ENCODE data around the gene DNAH14. TPM values are rescaled to one million over a fixed set of nuclear protein-coding genes. Genes with fewer than 3 reads are reported as not detected.
A peak's percentile ranks its signal among the peaks of the same experiment; 100 is the strongest.

The DNAH14 gene
- total and polyA plus RNA-seq, 2 of the 8 experiments (the other 6 are each of a cell fraction or from before 2014, with no cell fraction given) = 8.4 to 40.7 TPM

DNA sequence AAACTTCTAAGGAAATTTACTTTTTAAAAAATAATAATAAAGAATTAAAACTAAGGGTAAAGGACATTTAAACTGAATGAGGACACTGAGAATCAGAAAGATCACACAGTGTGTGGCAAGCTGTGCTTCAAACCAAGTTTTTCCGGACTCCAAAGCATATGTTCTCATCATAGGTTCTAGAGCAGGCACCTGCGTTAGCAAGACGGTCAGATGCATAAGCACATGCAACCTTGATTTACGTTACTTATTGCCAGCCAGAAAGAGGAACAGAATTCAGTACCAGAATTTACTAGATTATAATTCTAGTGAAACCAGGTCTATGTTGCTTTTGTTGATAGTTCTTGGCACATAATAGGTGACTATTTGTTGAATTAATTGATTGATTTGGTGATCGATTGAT is 504.6 kb downstream of the DNAH14 start:
- no peak overlapping the region for H2BK5ac ChIP-seq (ENCODE audit: low read depth, low read length)
- H3K9ac ChIP-seq (replicated peaks in 1 of 4; ENCODE audit: extremely low read depth in 1 of 4, low read depth in 3 of 4, low read length in 3 of 4) = 0 out of 7 replicates have a peak overlapping the region, but pooled peaks of 1 of the 4 experiments have one; percentile 2
- ChIA-PET CTCF (ENCODE audit: partially characterized antibody) (interaction anchor here (0.7 to 2.7 kb wide), 3 partner anchors 7 to 136 kb away, joined by 3 to 16 read pairs (median 4); no protein-coding TSS in a partner anchor), POLR2A (ENCODE audit: partially characterized antibody) (no interaction called here)
- H2BK20ac ChIP-seq (ENCODE audit: low read length) = no peak overlapping the region
- no peak overlapping the region for H2AFZ ChIP-seq (ENCODE audit: low read length)
- DNase-seq (ENCODE audit: low read depth in 1 of 2, low spot score in 2 of 2) = no peak
- H3K4me1 ChIP-seq (replicated peaks in 1 of 4; ENCODE audit: control insufficient read depth in 3 of 4, insufficient read depth in 4 of 4, low read length in 3 of 4) = peaks cover 0 to 3% (median under 1%) of the 10 kb centered on the region in 4 experiments; a peak in 3 of 7 replicates
- H2BK12ac ChIP-seq (ENCODE audit: low read depth, low read length) = no peak overlapping the region
- no peaks in the 10 kb centered on the region for H3K23me2 ChIP-seq (ENCODE audit: low read depth, low read length)
- no peak overlapping the region for H3K14ac ChIP-seq (ENCODE audit: insufficient read length)
- 91 to 100% methylated on average over 1 to 5 of the region's 5 CpGs for WGBS, 2 experiments (ENCODE audit: extremely low coverage in 1 of 2, insufficient coverage in 1 of 2, insufficient read length in 1 of 2, insufficient replicate concordance in 2 of 2, low coverage in 1 of 2, low lambda C conversion rate in 2 of 2, missing lambda C conversion rate in 1 of 2)
- H3K18ac ChIP-seq (ENCODE audit: extremely low read depth, low read length) = no peak overlapping the region
- H4K8ac ChIP-seq (ENCODE audit: extremely low read depth, insufficient read depth, low read length) = no peak overlapping the region
- H3K56ac ChIP-seq (replicated peaks; ENCODE audit: insufficient read length, low read depth, low read length) = no peak overlapping the region
- no peak overlapping the region for H3K4me2 ChIP-seq (ENCODE audit: insufficient read depth in 1 of 2, low read depth in 2 of 2, low read length in 2 of 2)
- no peaks in the 10 kb centered on the region for H3K27me3 ChIP-seq (replicated peaks in 1 of 4; ENCODE audit: control insufficient read depth in 3 of 4, extremely low read depth in 1 of 4, insufficient read depth in 3 of 4, low read length in 3 of 4)
- H3K9me3 ChIP-seq (ENCODE audit: insufficient read depth in 2 of 2, low read depth in 1 of 2, low read length in 1 of 2) = peaks cover 0 to 10% of the 10 kb centered on the region in 2 experiments; a peak in 3 of 4 replicates
- H4K20me1 ChIP-seq (replicated peaks in 1 of 2; ENCODE audit: control insufficient read depth in 1 of 2, insufficient read depth in 2 of 2, low read length in 2 of 2) = no peaks in the 10 kb centered on the region
- H4K91ac ChIP-seq (replicated peaks; ENCODE audit: insufficient read length, low read length) = no peak overlapping the region
- no peak overlapping the region for H3K4ac ChIP-seq (replicated peaks; ENCODE audit: insufficient read length, low read depth, low read length)
- no peak for FAIRE-seq
- H3K4me3 ChIP-seq (ENCODE audit: extremely low read depth in 1 of 4, insufficient read depth in 2 of 4, low read depth in 3 of 4, low read length in 4 of 4) = no peak overlapping the region
- no peak overlapping the region for H3K23ac ChIP-seq (ENCODE audit: insufficient read length)
- H3K27ac ChIP-seq (ENCODE audit: low read depth, low read length) = no peak overlapping the region
- H2BK120ac ChIP-seq (replicated peaks; ENCODE audit: low read depth, low read length) = no peak overlapping the region
- H3K79me1 ChIP-seq (ENCODE audit: low read depth, low read length) = no peaks in the 10 kb centered on the region
- no peak overlapping the region for H2AK5ac ChIP-seq (ENCODE audit: low read depth, low read length)
- H4K5ac ChIP-seq (ENCODE audit: insufficient read length, low read depth, low read length) = no peak overlapping the region
- TF ChIP-seq TEAD4 (IDR thresholded peaks at IDR 0.05; ENCODE audit: low read depth, low read length) = no peak
- TF ChIP-seq ZNF274 (IDR thresholded peaks at IDR 0.05; ENCODE audit: borderline replicate concordance, extremely low read depth, low read length) = no peak
- no peak for TF ChIP-seq POU5F1 (IDR thresholded peaks at IDR 0.05; ENCODE audit: low read depth, low read length)
- TF ChIP-seq GTF2F1 (IDR thresholded peaks at IDR 0.05; ENCODE audit: borderline replicate concordance, low read depth, low read length) = no peak
- TF ChIP-seq NANOG (IDR thresholded peaks at IDR 0.05; ENCODE audit: insufficient read depth, low read depth, low read length, poor library complexity, severe bottlenecking) = no peak
- no peak for TF ChIP-seq GABPA (IDR thresholded peaks at IDR 0.05; ENCODE audit: borderline replicate concordance, insufficient read depth, low read length)
- no peak for TF ChIP-seq CBX8 (IDR thresholded peaks at IDR 0.05; ENCODE audit: borderline replicate concordance, low read depth, low read length)
- TF ChIP-seq, protein P1, sequence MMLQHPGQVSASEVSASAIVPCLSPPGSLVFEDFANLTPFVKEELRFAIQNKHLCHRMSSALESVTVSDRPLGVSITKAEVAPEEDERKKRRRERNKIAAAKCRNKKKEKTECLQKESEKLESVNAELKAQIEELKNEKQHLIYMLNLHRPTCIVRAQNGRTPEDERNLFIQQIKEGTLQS (IDR thresholded peaks at IDR 0.05; ENCODE audit: insufficient read depth, low read depth, low read length) = no peak
- H2BK15ac ChIP-seq (ENCODE audit: low read length) = no peak overlapping the region
- no peaks in the 10 kb centered on the region for H3K79me2 ChIP-seq (ENCODE audit: control insufficient read depth in 1 of 2, insufficient read depth in 2 of 2, low read length in 2 of 2)
- H3K36me3 ChIP-seq (ENCODE audit: control insufficient read depth in 2 of 4, insufficient read depth in 4 of 4, low read length in 3 of 4) = 0 out of 8 replicates have a peak, but pooled peaks cover 0 to 5% (median 0%) of the 10 kb centered on the region in 4 experiments

All from H1 (cell line).